ENCODE measurements around the gene COL15A1.

Gene COL15A1

DNA sequence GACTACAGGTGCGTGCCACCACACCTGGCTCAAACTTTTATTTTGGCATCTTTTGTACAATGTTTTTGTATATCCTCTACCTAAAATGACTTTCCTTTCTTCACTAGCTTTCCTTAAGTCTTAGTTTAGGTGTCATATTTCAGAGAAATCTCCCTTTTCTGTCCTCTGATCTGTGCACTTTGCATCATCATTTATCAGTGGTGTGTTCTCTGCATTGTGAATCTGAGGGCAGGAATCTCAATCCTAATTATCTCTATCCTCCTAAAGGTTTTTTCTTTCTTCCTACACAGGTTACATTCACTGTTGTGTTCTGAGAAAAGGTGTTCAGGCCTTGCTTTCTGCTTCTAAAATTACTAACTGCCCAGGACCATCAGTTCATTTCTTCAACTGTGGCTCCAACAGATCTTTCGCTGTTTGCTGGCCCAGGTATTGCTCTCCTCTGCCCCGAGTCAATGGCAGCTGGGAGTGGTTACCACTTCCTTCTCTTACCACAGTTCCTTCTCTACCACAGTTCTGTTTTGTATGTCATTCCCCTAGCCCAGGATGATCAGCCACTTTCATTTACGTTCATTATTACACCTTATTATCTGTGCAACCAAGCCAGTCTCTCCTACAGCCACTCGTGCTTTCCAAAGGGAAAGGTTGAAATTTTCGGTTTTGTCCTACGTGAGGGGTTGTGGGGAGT, 175.2 kb downstream of the COL15A1 start:
- peak; percentile 68 for DNase-seq

DNA sequence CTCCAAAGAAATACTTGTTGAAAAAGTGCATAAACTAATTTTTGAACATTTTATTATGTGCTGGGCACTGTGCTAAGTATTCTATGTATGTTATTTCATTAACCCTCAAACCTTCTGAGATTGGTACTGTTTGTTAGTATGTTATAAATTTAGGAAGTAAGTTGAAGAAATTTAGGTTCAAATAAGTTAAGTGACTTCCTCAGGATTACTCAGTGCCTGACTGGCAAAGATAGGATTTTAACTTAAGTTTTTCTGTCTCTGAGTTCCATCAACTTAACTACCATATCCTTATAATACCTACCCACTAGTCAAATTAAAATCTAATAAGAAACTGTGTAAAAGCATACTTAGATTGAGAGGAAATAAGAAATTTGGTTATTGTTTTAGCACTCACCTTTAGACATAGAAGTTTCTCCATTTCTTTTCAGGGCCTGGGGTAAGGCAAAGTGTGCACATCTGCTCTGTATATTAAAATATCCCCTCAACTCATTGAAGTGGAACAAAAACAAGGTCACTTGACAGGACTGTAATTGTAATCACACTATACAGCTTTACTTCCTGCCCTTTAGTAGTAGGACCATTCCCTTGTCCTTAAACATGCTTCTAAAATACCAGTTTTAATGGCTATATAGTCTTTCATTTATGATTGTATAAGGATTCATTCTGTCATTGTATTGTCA, 176.4 kb downstream of the COL15A1 start:
- DNase-seq = no peak
